Stomach (tissue), 4 donors: ENCODE measurements around the gene SQSTM1.
"Not testable (repeated sequence)": the region's sequence is repeated elsewhere in the genome, so short reads cannot be mapped to it uniquely, and the experiment has no call there.

Experiments used
- EP300 ChIP-seq: sonication (generic); formaldehyde crosslinking; IDR thresholded peaks from one replicate; pipeline ENCODE4 v1.6.1; 2017; ENCODE audit warnings: antibody characterized with exemption
- POLR2A ChIP-seq, 4 donors: fragments of 450-650 bp; IDR thresholded peaks; one replicate each; pipeline ENCODE4 v1.6.1; 2016; ENCODE audit warnings: antibody characterized with exemption in 4 of 4, control low read depth in 2 of 4, mild to moderate bottlenecking in 1 of 4, moderate library complexity in 1 of 4
- POLR2AphosphoS5 ChIP-seq, 3 donors: sonication (generic); formaldehyde crosslinking; IDR thresholded peaks; one replicate each; pipeline ENCODE4 v1.6.1; 2016; ENCODE audit warnings: antibody characterized with exemption in 3 of 3
- TF ChIP-seq, protein P1 (sequence below), 7 experiments: fragments of 450-650 bp in 4 of 7; fragments of 200-600 bp in 3 of 7; sonication (generic) in 3 of 7; IDR thresholded peaks; one replicate each; pipeline ENCODE4 v1.5.1; 2016 to 2019; ENCODE audit warnings: antibody characterized with exemption in 7 of 7, control low read depth in 2 of 7, mild to moderate bottlenecking in 1 of 7

GRCh38 chr5:179789278-179789677 is 31.4 kb upstream of the SQSTM1 start:
- TF ChIP-seq, protein P1, sequence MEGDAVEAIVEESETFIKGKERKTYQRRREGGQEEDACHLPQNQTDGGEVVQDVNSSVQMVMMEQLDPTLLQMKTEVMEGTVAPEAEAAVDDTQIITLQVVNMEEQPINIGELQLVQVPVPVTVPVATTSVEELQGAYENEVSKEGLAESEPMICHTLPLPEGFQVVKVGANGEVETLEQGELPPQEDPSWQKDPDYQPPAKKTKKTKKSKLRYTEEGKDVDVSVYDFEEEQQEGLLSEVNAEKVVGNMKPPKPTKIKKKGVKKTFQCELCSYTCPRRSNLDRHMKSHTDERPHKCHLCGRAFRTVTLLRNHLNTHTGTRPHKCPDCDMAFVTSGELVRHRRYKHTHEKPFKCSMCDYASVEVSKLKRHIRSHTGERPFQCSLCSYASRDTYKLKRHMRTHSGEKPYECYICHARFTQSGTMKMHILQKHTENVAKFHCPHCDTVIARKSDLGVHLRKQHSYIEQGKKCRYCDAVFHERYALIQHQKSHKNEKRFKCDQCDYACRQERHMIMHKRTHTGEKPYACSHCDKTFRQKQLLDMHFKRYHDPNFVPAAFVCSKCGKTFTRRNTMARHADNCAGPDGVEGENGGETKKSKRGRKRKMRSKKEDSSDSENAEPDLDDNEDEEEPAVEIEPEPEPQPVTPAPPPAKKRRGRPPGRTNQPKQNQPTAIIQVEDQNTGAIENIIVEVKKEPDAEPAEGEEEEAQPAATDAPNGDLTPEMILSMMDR (IDR thresholded peaks at IDR 0.05), result not testable (repeated sequence)
- TF ChIP-seq POLR2A (IDR thresholded peaks at IDR 0.05); EP300; POLR2AphosphoS5 (IDR thresholded peaks at IDR 0.05): not testable (repeated sequence)
